ENCODE measurements around the gene LILRA6.

The LILRA6 gene

GRCh38 chr19:54203151-54203611, 39.4 kb downstream of the LILRA6 start:
- H3K79me2 ChIP-seq (ENCODE audit: control insufficient read depth, insufficient read depth, low read length, poor library complexity), result peaks cover 26% of the 10 kb centered on the region
- no peak overlapping the region for H4K91ac ChIP-seq (ENCODE audit: low read depth, low read length)
- no peak overlapping the region for H3K4me3 ChIP-seq (ENCODE audit: low read depth, low read length)
- no peak overlapping the region for H3K18ac ChIP-seq (ENCODE audit: low read length)
- no peak for DNase-seq
- peaks cover 12 to 16% of the 10 kb centered on the region in 2 experiments for H3K4me1 ChIP-seq (ENCODE audit: control insufficient read depth in 1 of 2, insufficient read depth in 2 of 2, low read length in 2 of 2)
- H2BK5ac ChIP-seq (ENCODE audit: low read depth, low read length, poor library complexity), result no peak overlapping the region
- H2BK120ac ChIP-seq (ENCODE audit: insufficient read depth, low read length, poor library complexity), result no peak overlapping the region
- no peaks in the 10 kb centered on the region for H3K27me3 ChIP-seq (ENCODE audit: insufficient read depth, low read length)
- no peak overlapping the region for H2AFZ ChIP-seq (ENCODE audit: insufficient read depth, low read length, poor library complexity)
- no peak overlapping the region for H3K23ac ChIP-seq (ENCODE audit: low read length)
- no peak overlapping the region for H3K14ac ChIP-seq (ENCODE audit: low read length)
- H2BK12ac ChIP-seq (ENCODE audit: low read length), result no peak overlapping the region
- H3K79me1 ChIP-seq (ENCODE audit: low read length), result peaks cover 11% of the 10 kb centered on the region
- no CpG with 5 or more reads among the region's 9 CpGs for WGBS (ENCODE audit: extremely low coverage, insufficient coverage, insufficient read length)
- no peak overlapping the region for H4K8ac ChIP-seq (ENCODE audit: low read depth, low read length)
- no peak overlapping the region for H4K12ac ChIP-seq (ENCODE audit: low read depth, low read length)
- peak overlapping the region; percentile 93 for H3K4ac ChIP-seq (ENCODE audit: low read depth, low read length)
- H3K9ac ChIP-seq (ENCODE audit: low read length), result no peak overlapping the region
- no peak overlapping the region for H3K27ac ChIP-seq (ENCODE audit: low read depth, low read length)
- no peaks in the 10 kb centered on the region for H3K9me3 ChIP-seq (ENCODE audit: insufficient read depth, low read depth, low read length)
- H2AK5ac ChIP-seq (ENCODE audit: low read length), result no peak overlapping the region
- H3K36me3 ChIP-seq (ENCODE audit: control insufficient read depth in 1 of 2, insufficient read depth in 2 of 2, low read length in 2 of 2), result peaks cover 54 to 66% of the 10 kb centered on the region in 2 experiments
- H3K4me2 ChIP-seq (ENCODE audit: low read length), result peak overlapping the region; percentile 95

GRCh38 chr19:54201980-54202379, 40.6 kb downstream of the LILRA6 start:
- H3K27ac ChIP-seq (ENCODE audit: low read depth, low read length), result no peak overlapping the region
- DNase-seq, result peak in 1 of 2 donors; percentile 27
- H3K4me2 ChIP-seq (ENCODE audit: low read length), result peak overlapping the region; percentile 95
- no peaks in the 10 kb centered on the region for H3K27me3 ChIP-seq (ENCODE audit: insufficient read depth, low read length)
- no peak overlapping the region for H2AK5ac ChIP-seq (ENCODE audit: low read length)
- H3K14ac ChIP-seq (ENCODE audit: low read length), result no peak overlapping the region
- no peak overlapping the region for H2BK5ac ChIP-seq (ENCODE audit: low read depth, low read length, poor library complexity)
- H3K18ac ChIP-seq (ENCODE audit: low read length), result no peak overlapping the region
- no peak overlapping the region for H4K8ac ChIP-seq (ENCODE audit: low read depth, low read length)
- no peak overlapping the region for H2BK120ac ChIP-seq (ENCODE audit: insufficient read depth, low read length, poor library complexity)
- H3K9me3 ChIP-seq (ENCODE audit: insufficient read depth, low read depth, low read length), result no peaks in the 10 kb centered on the region
- peaks cover 8 to 14% of the 10 kb centered on the region in 2 experiments for H3K4me1 ChIP-seq (ENCODE audit: control insufficient read depth in 1 of 2, insufficient read depth in 2 of 2, low read length in 2 of 2)
- H3K4me3 ChIP-seq (ENCODE audit: low read depth, low read length), result peak overlapping the region; percentile 28
- H3K23ac ChIP-seq (ENCODE audit: low read length), result no peak overlapping the region
- no peak overlapping the region for H4K12ac ChIP-seq (ENCODE audit: low read depth, low read length)
- peak overlapping the region; percentile 93 for H3K4ac ChIP-seq (ENCODE audit: low read depth, low read length)
- no peak overlapping the region for H4K91ac ChIP-seq (ENCODE audit: low read depth, low read length)
- H2BK12ac ChIP-seq (ENCODE audit: low read length), result no peak overlapping the region
- peaks cover 26% of the 10 kb centered on the region for H3K79me2 ChIP-seq (ENCODE audit: control insufficient read depth, insufficient read depth, low read length, poor library complexity)
- peaks cover 11% of the 10 kb centered on the region for H3K79me1 ChIP-seq (ENCODE audit: low read length)
- peak overlapping the region; percentile 38 for H3K9ac ChIP-seq (ENCODE audit: low read length)
- peaks cover 45 to 54% of the 10 kb centered on the region in 2 experiments for H3K36me3 ChIP-seq (ENCODE audit: control insufficient read depth in 1 of 2, insufficient read depth in 2 of 2, low read length in 2 of 2)
- no CpG with 5 or more reads among the region's 13 CpGs for WGBS (ENCODE audit: extremely low coverage, insufficient coverage, insufficient read length)
- H2AFZ ChIP-seq (ENCODE audit: insufficient read depth, low read length, poor library complexity), result no peak overlapping the region

GRCh38 chr19:54201172-54201701, 41.4 kb downstream of the LILRA6 start:
- no peak for DNase-seq
- peak overlapping the region; percentile 79 for H3K4me3 ChIP-seq (ENCODE audit: low read depth, low read length)
- peak overlapping the region; percentile 28 for H2BK5ac ChIP-seq (ENCODE audit: low read depth, low read length, poor library complexity)
- H3K4me1 ChIP-seq (ENCODE audit: control insufficient read depth in 1 of 2, insufficient read depth in 2 of 2, low read length in 2 of 2), result peaks cover 8 to 14% of the 10 kb centered on the region in 2 experiments
- H3K23ac ChIP-seq (ENCODE audit: low read length), result no peak overlapping the region
- peak overlapping the region; percentile 59 for H4K8ac ChIP-seq (ENCODE audit: low read depth, low read length)
- WGBS (ENCODE audit: extremely low coverage, insufficient coverage, insufficient read length), result no CpG with 5 or more reads among the region's 28 CpGs
- peak overlapping the region; percentile 63 for H3K14ac ChIP-seq (ENCODE audit: low read length)
- H3K36me3 ChIP-seq (ENCODE audit: control insufficient read depth in 1 of 2, insufficient read depth in 2 of 2, low read length in 2 of 2), result peaks cover 37 to 46% of the 10 kb centered on the region in 2 experiments
- H2BK12ac ChIP-seq (ENCODE audit: low read length), result no peak overlapping the region
- peak overlapping the region; percentile 12 for H4K12ac ChIP-seq (ENCODE audit: low read depth, low read length)
- H3K27ac ChIP-seq (ENCODE audit: low read depth, low read length), result peak overlapping the region; percentile 73
- peak overlapping the region; percentile 93 for H3K9ac ChIP-seq (ENCODE audit: low read length)
- peak overlapping the region; percentile 12 for H2AFZ ChIP-seq (ENCODE audit: insufficient read depth, low read length, poor library complexity)
- H3K4me2 ChIP-seq (ENCODE audit: low read length), result peak overlapping the region; percentile 95
- peak overlapping the region; percentile 55 for H4K91ac ChIP-seq (ENCODE audit: low read depth, low read length)
- peak overlapping the region; percentile 37 for H3K18ac ChIP-seq (ENCODE audit: low read length)
- H3K79me2 ChIP-seq (ENCODE audit: control insufficient read depth, insufficient read depth, low read length, poor library complexity), result peaks cover 26% of the 10 kb centered on the region
- H3K9me3 ChIP-seq (ENCODE audit: insufficient read depth, low read depth, low read length), result no peaks in the 10 kb centered on the region
- peak overlapping the region; percentile 48 for H2BK120ac ChIP-seq (ENCODE audit: insufficient read depth, low read length, poor library complexity)
- no peak overlapping the region for H2AK5ac ChIP-seq (ENCODE audit: low read length)
- no peaks in the 10 kb centered on the region for H3K27me3 ChIP-seq (ENCODE audit: insufficient read depth, low read length)
- peak overlapping the region; percentile 93 for H3K4ac ChIP-seq (ENCODE audit: low read depth, low read length)
- H3K79me1 ChIP-seq (ENCODE audit: low read length), result peaks cover 11% of the 10 kb centered on the region

- no peaks in the 10 kb centered on the region for H3K27me3 ChIP-seq (ENCODE audit: insufficient read depth, low read length)
- H2AK5ac ChIP-seq (ENCODE audit: low read length), result no peak overlapping the region
- H2BK120ac ChIP-seq (ENCODE audit: insufficient read depth, low read length, poor library complexity), result no peak overlapping the region
- no peak overlapping the region for H3K14ac ChIP-seq (ENCODE audit: low read length)
- no peak overlapping the region for H3K9ac ChIP-seq (ENCODE audit: low read length)
- H3K4me2 ChIP-seq (ENCODE audit: low read length), result no peak overlapping the region
- H3K27ac ChIP-seq (ENCODE audit: low read depth, low read length), result no peak overlapping the region
- no CpG with 5 or more reads among the region's 16 CpGs for WGBS (ENCODE audit: extremely low coverage, insufficient coverage, insufficient read length)
- H2AFZ ChIP-seq (ENCODE audit: insufficient read depth, low read length, poor library complexity), result no peak overlapping the region
- no peak overlapping the region for H4K12ac ChIP-seq (ENCODE audit: low read depth, low read length)
- peaks cover 26% of the 10 kb centered on the region for H3K79me2 ChIP-seq (ENCODE audit: control insufficient read depth, insufficient read depth, low read length, poor library complexity)
- H4K91ac ChIP-seq (ENCODE audit: low read depth, low read length), result no peak overlapping the region
- H3K9me3 ChIP-seq (ENCODE audit: insufficient read depth, low read depth, low read length), result no peaks in the 10 kb centered on the region
- H3K4me1 ChIP-seq (ENCODE audit: control insufficient read depth in 1 of 2, insufficient read depth in 2 of 2, low read length in 2 of 2), result peaks cover 8 to 14% of the 10 kb centered on the region in 2 experiments
- no peak overlapping the region for H4K8ac ChIP-seq (ENCODE audit: low read depth, low read length)
- H3K4me3 ChIP-seq (ENCODE audit: low read depth, low read length), result no peak overlapping the region
- H2BK12ac ChIP-seq (ENCODE audit: low read length), result peak overlapping the region; percentile 78
- H3K23ac ChIP-seq (ENCODE audit: low read length), result no peak overlapping the region
- no peak overlapping the region for H3K18ac ChIP-seq (ENCODE audit: low read length)
- H2BK5ac ChIP-seq (ENCODE audit: low read depth, low read length, poor library complexity), result no peak overlapping the region
- H3K4ac ChIP-seq (ENCODE audit: low read depth, low read length), result no peak overlapping the region
- peaks cover 28 to 32% of the 10 kb centered on the region in 2 experiments for H3K36me3 ChIP-seq (ENCODE audit: control insufficient read depth in 1 of 2, insufficient read depth in 2 of 2, low read length in 2 of 2)
- DNase-seq, result peak in 1 of 2 donors; percentile 22
- H3K79me1 ChIP-seq (ENCODE audit: low read length), result peaks cover 11% of the 10 kb centered on the region
Observed at GRCh38 chr19:54199401-54199800, 43.2 kb downstream of the LILRA6 start.
